ENCODE results near the gene CFAP74. TPM values are rescaled to one million over a fixed set of nuclear protein-coding genes. Genes with fewer than 3 reads are reported as not detected.

Gene CFAP74
- total RNA-seq, 1 experiment from 2014 or later = not detected

DNA sequence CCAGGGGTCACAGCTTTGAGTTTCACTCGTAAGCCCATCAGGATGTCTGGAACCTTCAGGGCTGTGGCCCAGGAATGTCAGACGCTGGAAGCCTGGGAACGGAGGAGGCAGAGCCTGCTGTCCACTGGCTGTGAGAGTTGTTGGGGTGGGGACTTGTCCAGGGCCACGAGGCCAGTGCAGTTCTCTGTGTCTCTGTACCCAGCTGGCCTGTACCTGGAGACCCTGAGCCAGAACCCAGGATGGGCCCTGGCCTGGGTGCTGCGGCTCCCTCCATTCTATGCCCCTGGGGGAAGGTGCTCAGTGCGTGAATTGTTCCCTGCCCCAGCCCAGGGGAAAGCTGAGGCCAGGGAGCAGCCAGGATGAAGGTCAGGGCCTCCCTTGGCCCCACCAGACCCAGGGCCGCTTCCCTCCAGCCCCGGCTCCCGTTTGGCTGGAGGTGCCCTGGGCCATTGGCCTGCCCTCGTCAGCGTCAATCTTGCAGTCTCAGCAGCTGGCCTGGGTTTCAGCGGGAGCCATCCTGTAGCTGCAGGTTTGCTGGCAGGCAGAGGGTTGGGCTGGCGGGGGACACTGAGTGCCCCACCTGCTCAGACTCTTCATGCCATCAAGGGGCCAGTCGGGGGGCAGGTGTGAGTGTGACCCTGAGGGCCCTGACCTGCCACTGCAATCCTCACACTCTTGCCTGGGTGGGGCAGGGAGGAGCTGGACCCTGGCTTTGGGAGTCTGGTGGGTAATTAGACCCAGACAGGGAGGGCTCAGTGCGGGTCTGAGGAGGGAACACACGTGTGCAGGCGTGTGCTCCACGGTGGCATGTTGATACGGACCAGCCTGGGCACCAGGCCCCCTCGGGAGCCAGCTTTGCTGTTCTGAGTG lies 89.2 kb downstream of the CFAP74 start:
- TF ChIP-seq, protein P1, sequence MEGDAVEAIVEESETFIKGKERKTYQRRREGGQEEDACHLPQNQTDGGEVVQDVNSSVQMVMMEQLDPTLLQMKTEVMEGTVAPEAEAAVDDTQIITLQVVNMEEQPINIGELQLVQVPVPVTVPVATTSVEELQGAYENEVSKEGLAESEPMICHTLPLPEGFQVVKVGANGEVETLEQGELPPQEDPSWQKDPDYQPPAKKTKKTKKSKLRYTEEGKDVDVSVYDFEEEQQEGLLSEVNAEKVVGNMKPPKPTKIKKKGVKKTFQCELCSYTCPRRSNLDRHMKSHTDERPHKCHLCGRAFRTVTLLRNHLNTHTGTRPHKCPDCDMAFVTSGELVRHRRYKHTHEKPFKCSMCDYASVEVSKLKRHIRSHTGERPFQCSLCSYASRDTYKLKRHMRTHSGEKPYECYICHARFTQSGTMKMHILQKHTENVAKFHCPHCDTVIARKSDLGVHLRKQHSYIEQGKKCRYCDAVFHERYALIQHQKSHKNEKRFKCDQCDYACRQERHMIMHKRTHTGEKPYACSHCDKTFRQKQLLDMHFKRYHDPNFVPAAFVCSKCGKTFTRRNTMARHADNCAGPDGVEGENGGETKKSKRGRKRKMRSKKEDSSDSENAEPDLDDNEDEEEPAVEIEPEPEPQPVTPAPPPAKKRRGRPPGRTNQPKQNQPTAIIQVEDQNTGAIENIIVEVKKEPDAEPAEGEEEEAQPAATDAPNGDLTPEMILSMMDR (IDR thresholded peaks at IDR 0.05; ENCODE audit: unreplicated experiment) = no peak
- no peak overlapping the region for H3K27ac Mint-ChIP-seq (ENCODE audit: unreplicated experiment)

DNA sequence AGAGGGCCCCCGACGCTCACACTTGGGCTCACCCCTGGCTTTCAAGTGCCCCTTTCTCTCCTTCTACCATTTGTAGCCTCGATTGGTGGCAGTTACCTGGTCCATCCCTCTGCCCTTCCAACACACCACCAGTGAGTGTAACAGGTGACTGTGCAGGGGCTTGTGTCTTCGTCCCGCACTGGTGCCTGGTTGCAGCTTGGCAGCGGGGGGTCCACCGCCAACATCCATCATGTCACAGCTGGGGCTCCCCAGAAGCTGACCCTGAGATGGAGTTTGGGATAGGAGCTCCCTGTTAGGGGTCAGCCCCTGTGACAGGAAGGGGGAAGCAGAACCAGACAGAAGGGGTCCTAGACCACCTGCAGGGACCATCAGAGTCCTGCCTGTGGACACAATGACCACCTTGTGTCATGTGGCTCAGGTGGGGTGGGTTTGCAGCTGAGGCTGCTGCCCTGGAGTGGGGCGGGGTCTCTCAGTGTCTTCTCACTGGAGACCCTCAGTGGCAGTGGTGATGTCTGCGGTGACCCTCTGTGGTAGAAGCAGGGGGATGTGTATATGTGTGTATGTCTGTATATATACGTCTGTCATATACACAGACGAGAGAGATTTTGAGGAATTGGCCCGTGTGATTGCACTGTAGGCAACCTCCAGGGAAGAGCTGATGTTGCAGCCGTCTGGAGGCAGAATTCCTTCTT lies 92.1 kb downstream of the CFAP74 start:
- peaks cover 13% of the 10 kb centered on the region for H3K27me3 Mint-ChIP-seq (ENCODE audit: unreplicated experiment)
- no peak overlapping the region for H3K4me3 Mint-ChIP-seq (ENCODE audit: low read depth, unreplicated experiment)
- H3K9me3 Mint-ChIP-seq (ENCODE audit: low read depth, unreplicated experiment) = no peaks in the 10 kb centered on the region
- no peak overlapping the region for H3K27ac Mint-ChIP-seq (ENCODE audit: unreplicated experiment)
- H3K36me3 Mint-ChIP-seq (ENCODE audit: insufficient read depth, unreplicated experiment) = peaks cover 19% of the 10 kb centered on the region
- TF ChIP-seq, protein P1 (IDR thresholded peaks at IDR 0.05; ENCODE audit: unreplicated experiment) = no peak
- no TSS peak for BruUV-seq (replicated peaks)
- DNase-seq = no peak
- intact Hi-C loops (cut with micrococcal nuclease; ENCODE audit: unreplicated experiment) = no loop called here
- H3K4me1 Mint-ChIP-seq (ENCODE audit: low read depth, unreplicated experiment) = peaks cover 5% of the 10 kb centered on the region
- CTCF ChIA-PET = no interaction called here

More for the DNA sequence above, 89.2 kb downstream of the CFAP74 start:
- peaks cover 5% of the 10 kb centered on the region for H3K4me1 Mint-ChIP-seq (ENCODE audit: low read depth, unreplicated experiment)
- peaks cover 21% of the 10 kb centered on the region for H3K36me3 Mint-ChIP-seq (ENCODE audit: insufficient read depth, unreplicated experiment)
- no TSS peak for BruUV-seq (replicated peaks)
- H3K4me3 Mint-ChIP-seq (ENCODE audit: low read depth, unreplicated experiment) = no peak overlapping the region
- CTCF ChIA-PET = no interaction called here
- H3K27me3 Mint-ChIP-seq (ENCODE audit: unreplicated experiment) = peaks cover 13% of the 10 kb centered on the region
- H3K9me3 Mint-ChIP-seq (ENCODE audit: low read depth, unreplicated experiment) = no peaks in the 10 kb centered on the region
- intact Hi-C loops (cut with micrococcal nuclease; ENCODE audit: unreplicated experiment) = no loop called here
- DNase-seq = no peak

DNA sequence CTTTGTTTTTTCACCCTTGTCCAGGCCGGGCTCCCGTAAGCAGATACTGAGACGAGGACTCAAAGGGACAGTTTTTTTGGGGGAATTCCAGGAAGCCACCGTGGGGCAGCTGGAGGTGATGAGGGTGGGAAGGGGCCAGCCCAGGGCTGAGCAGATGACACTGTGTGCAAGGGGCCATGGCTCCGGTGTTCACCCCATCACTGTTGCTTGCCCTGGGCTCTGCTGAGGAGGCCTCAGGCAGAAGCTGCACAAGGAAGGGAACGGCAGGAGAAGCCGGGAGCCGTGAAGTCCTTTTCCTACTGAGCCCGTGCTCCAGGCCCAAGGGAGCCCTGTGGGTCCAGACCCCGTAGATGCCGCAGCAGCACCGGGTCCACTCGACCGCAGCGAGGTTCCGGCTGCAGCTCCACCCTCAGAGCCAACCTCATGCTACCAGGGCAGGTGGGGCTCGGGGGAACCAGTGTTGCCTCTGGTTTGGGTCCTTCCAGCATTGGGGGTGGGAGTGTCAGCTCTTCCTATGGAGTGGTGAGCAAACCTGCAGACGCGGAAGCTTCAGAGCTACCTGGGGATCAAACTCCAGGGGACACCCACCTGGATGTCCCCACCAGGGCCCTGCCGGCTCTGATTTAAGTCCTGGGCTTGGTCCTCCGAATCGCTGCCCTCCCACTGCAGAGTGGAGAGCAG lies 92.8 kb downstream of the CFAP74 start:
- H3K27me3 Mint-ChIP-seq (ENCODE audit: unreplicated experiment) = peaks cover 13% of the 10 kb centered on the region
- peak overlapping the region; percentile 66 for H3K4me3 Mint-ChIP-seq (ENCODE audit: low read depth, unreplicated experiment)
- H3K9me3 Mint-ChIP-seq (ENCODE audit: low read depth, unreplicated experiment) = no peaks in the 10 kb centered on the region
- no TSS peak for BruUV-seq (replicated peaks)
- peaks cover 15% of the 10 kb centered on the region for H3K36me3 Mint-ChIP-seq (ENCODE audit: insufficient read depth, unreplicated experiment)
- TF ChIP-seq, protein P1 (IDR thresholded peaks at IDR 0.05; ENCODE audit: unreplicated experiment) = no peak
- CTCF ChIA-PET = interaction anchor here (0.5 kb wide), 1 partner anchor 132 kb away, joined by 5 read pairs; no protein-coding TSS in a partner anchor
- DNase-seq = no peak
- peak overlapping the region; percentile 74 for H3K27ac Mint-ChIP-seq (ENCODE audit: unreplicated experiment)
- intact Hi-C loops (cut with micrococcal nuclease; ENCODE audit: unreplicated experiment) = no loop called here
- H3K4me1 Mint-ChIP-seq (ENCODE audit: low read depth, unreplicated experiment) = peaks cover 5% of the 10 kb centered on the region

DNA sequence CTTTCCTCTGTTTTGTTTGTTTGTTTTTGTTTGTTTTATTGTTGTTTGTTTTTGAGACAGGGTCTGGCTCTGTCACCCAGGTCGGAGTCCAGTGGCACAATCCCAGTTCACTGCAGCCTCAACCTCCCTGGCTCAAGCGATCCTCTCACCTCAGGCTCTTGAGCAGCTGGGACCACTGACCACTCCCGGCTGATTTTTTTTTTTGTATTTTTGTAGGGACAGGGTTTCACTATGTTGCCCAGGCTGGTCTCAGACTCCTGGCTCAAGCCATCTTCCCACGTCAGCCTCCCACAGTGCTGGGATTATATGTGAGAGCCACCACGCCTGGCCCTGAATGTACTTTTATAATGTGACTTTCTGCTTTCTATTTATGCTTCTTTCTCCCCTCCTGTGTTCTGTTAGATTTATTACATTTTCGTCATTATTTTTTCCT lies 93.5 kb downstream of the CFAP74 start:
- peak overlapping the region; percentile 74 for H3K27ac Mint-ChIP-seq (ENCODE audit: unreplicated experiment)
- peak overlapping the region; percentile 66 for H3K4me3 Mint-ChIP-seq (ENCODE audit: low read depth, unreplicated experiment)
- intact Hi-C loops (cut with micrococcal nuclease; ENCODE audit: unreplicated experiment) = no loop called here
- H3K36me3 Mint-ChIP-seq (ENCODE audit: insufficient read depth, unreplicated experiment) = peaks cover 14% of the 10 kb centered on the region
- CTCF ChIA-PET = interaction anchor here (0.5 to 2.4 kb wide), 2 partner anchors 11 to 133 kb away, joined by 5 to 6 read pairs; no protein-coding TSS in a partner anchor
- TF ChIP-seq, protein P1 (IDR thresholded peaks at IDR 0.05; ENCODE audit: unreplicated experiment) = no peak
- H3K9me3 Mint-ChIP-seq (ENCODE audit: low read depth, unreplicated experiment) = no peaks in the 10 kb centered on the region
- peaks cover 5% of the 10 kb centered on the region for H3K4me1 Mint-ChIP-seq (ENCODE audit: low read depth, unreplicated experiment)
- H3K27me3 Mint-ChIP-seq (ENCODE audit: unreplicated experiment) = peaks cover 13% of the 10 kb centered on the region
- no peak for DNase-seq
- no TSS peak for BruUV-seq (replicated peaks)

Measured in Calu3 (cell line).